CD4-positive, alpha-beta memory T cell (primary cell): ENCODE results near the gene GSX2. TPM values are rescaled to one million over a fixed set of nuclear protein-coding genes. Genes with fewer than 3 reads are reported as not detected.

Source experiments
- CTCF ChIA-PET: fragments of 350-600 bp; sonication (Branson Sonifier 250); formaldehyde crosslinking; loops from one replicate; lab custom pipeline; 2021; ENCODE audit warnings: inconsistent platforms; ENCODE audit not compliant: partially characterized antibody; lab: Charles Lee
- POLR2A ChIA-PET: fragments of 350-600 bp; sonication (Branson Sonifier 250); formaldehyde crosslinking; loops from one replicate; lab custom pipeline; 2021; ENCODE audit not compliant: partially characterized antibody; lab: Charles Lee
- DNase-seq, 5 donors: peaks; one replicate each; pipeline versions ENCODE4 v3.0.0 to v3.0.0-alpha.2; 2020 to 2022; ENCODE audit warnings: mixed read lengths in 1 of 5
- H3K27ac ChIP-seq: one replicate; pipeline ENCODE4 v1.7.0; 2013; ENCODE audit warnings: low read depth, low read length
- H3K27me3 ChIP-seq: 2 replicates; pipeline ENCODE4 v1.7.0; 2013; ENCODE audit warnings: mild to moderate bottlenecking, low read length, moderate library complexity; ENCODE audit not compliant: insufficient read depth
- H3K36me3 ChIP-seq: 2 replicates; pipeline ENCODE4 v1.7.0; 2013; ENCODE audit warnings: mild to moderate bottlenecking, low read length, moderate library complexity; ENCODE audit not compliant: insufficient read depth
- H3K4me1 ChIP-seq: 2 replicates; pipeline ENCODE4 v1.7.0; 2013; ENCODE audit warnings: mild to moderate bottlenecking, low read length, moderate library complexity; ENCODE audit not compliant: insufficient read depth
- H3K4me3 ChIP-seq, 2 donors: one replicate each; pipeline ENCODE4 v1.7.0; 2013; ENCODE audit warnings: low read length in 2 of 2, mild to moderate bottlenecking in 1 of 2
- H3K9me3 ChIP-seq, 2 donors: one replicate each; pipeline ENCODE4 v1.7.0; 2013; ENCODE audit warnings: low read length in 2 of 2, control low read depth in 1 of 2; ENCODE audit not compliant: control insufficient read depth in 1 of 2
- H3K27ac Mint-ChIP-seq, 7 donors: one replicate each; pipeline ENCODE4 v1.8.0; 2020 to 2021; ENCODE audit warnings: mixed read lengths in 7 of 7, mild to moderate bottlenecking in 6 of 7, inconsistent platforms in 3 of 7, moderate library complexity in 3 of 7
- H3K27me3 Mint-ChIP-seq, 2 donors: one replicate each; pipeline ENCODE4 v1.8.0; 2020 to 2021; ENCODE audit warnings: mixed read lengths in 2 of 2
- H3K36me3 Mint-ChIP-seq, 2 donors: one replicate each; pipeline ENCODE4 v1.8.0; 2020 to 2021; ENCODE audit warnings: mixed read lengths in 2 of 2, inconsistent platforms in 1 of 2, mild to moderate bottlenecking in 1 of 2
- H3K4me1 Mint-ChIP-seq, 4 donors: one replicate each; pipeline ENCODE4 v1.8.0; 2020 to 2021; ENCODE audit warnings: mixed read lengths in 4 of 4, mild to moderate bottlenecking in 1 of 4
- H3K4me3 Mint-ChIP-seq, 8 donors: one replicate each; pipeline ENCODE4 v1.8.0; 2020 to 2021; ENCODE audit warnings: mixed read lengths in 8 of 8, mild to moderate bottlenecking in 7 of 8, moderate library complexity in 6 of 8, inconsistent platforms in 3 of 8
- H3K9me3 Mint-ChIP-seq, 8 donors: one replicate each; pipeline ENCODE4 v1.8.0; 2020 to 2021; ENCODE audit warnings: mixed read lengths in 8 of 8, mild to moderate bottlenecking in 5 of 8, inconsistent platforms in 3 of 8, moderate library complexity in 1 of 8
- intact Hi-C: fragments of 100-400 bp; cut with micrococcal nuclease; formaldehyde crosslinking; loops from one replicate; pipeline ENCODE4 v1.15.1; 2023
- polyA plus RNA-seq, 2 donors: library from polyadenylated mRNA; unstranded; fragments of 300-500 nt; fragmentation: Illumina TruSeq; gene quantifications; one replicate each; pipeline ENCODE4 v1.2.3, GENCODE V29; 2021
- total RNA-seq, 2 experiments: library from RNA; stranded (reverse); gene quantifications; one replicate each; pipeline ENCODE4 v1.2.3, GENCODE V29; 2021

GSX2 gene
- total and polyA plus RNA-seq, 4 experiments from 2014 or later = not detected

DNA sequence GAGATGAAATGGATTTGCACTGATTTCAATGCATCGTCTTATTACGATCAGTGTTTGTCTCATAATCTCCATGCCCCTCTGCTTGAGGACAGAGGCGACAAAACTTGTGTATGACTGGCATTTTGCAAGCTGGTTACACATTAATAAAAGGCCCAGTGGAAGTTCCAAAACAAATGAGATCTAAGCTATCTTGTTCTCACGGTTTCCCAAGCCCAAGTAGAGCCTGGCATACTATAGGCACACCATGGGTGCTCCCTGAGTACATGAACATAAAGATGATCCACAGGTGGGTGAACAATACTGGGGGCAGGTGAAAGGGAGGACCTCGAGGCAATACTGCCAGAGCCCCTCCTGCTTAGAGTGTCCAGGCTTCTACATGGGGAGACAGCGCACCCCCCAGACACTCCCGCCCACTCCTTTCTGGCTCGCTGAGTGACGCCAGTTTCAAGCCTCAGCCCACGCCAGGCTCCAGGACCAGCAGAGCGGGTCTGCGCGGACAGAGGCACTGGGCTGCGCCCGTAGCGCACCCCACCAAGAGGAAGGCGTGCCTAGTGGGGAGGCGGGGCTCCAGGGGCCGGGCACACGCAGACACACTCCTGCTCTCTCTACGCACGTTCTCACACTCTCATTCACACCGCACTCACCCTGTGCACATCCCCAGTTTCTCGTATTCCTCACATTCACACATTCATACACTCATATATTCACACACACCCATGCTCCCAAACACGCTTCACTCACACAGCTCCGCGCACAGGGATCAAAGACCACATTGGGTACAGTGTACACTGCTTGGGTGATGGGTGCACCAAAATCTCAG is 8.9 kb upstream of the GSX2 start:
- Mint-ChIP-seq H3K4me3 (peak overlapping the region; percentile 86 to 95 (median 90)), H3K9me3 (peaks cover 0 to 5% (median 0%) of the 10 kb centered on the region in 8 donors), H3K4me1 (peaks cover 7 to 33% (median 21%) of the 10 kb centered on the region in 4 donors), H3K27me3 (peaks cover 38 to 42% of the 10 kb centered on the region in 2 donors), H3K36me3 (no peaks in the 10 kb centered on the region), H3K27ac (no peak overlapping the region)
- no peak for DNase-seq
- peak overlapping the region; percentile 60 to 68 for H3K4me3 ChIP-seq
- H3K4me1 ChIP-seq = peaks cover 29% of the 10 kb centered on the region
- ChIA-PET POLR2A (interaction anchor here (1.8 kb wide), 1 partner anchor 27 kb away, joined by 13 read pairs; the partner anchor contains the start of gene CHIC2), CTCF (no interaction called here)
- H3K27ac ChIP-seq = no peak overlapping the region
- peaks cover 40% of the 10 kb centered on the region for H3K27me3 ChIP-seq
- no peaks in the 10 kb centered on the region for H3K36me3 ChIP-seq
- no peaks in the 10 kb centered on the region for H3K9me3 ChIP-seq
- intact Hi-C loops = loop anchor here (1.0 to 10.0 kb wide), 2 partner anchors 27 to 1436 kb away; partner anchors contain the start of genes CHIC2 and USP46

DNA sequence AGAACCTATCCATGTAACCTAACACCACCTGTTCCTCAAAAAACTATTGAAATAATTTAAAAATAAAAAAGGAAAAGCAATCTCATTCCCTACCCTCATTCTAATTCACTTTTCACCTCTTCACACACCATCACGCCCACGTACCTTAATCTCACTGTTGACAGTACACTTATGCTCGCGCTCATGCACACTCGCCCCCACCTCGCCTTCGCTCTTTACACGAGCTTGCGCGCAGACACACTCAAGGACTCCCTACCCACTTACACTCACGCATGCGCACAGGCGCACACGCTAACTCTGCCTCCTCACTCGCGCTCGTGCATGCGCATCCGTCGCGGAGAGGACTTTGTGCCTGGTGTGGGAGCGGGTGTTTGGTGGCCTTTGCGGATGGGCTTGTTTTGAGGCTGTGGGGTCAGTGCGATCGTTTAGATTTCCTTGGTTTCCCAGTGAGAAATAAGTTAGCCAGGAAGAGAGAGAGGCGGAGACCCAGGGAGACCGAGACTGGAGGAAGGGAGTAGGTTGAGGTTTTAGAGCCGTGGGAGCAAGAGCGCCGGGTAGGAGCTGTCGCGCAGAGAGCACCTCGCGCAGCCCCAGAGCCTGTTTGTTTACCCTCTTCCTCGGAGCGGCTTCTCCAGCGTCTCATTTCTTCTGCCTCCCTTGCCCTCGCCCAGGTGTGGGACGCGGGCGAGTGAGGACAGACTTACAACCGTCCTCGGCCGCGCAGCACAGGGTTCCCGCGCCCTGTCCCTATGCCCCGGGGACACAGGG is 8.1 kb upstream of the GSX2 start:
- intact Hi-C loops = loop anchor here (1.0 to 10.0 kb wide), 2 partner anchors 28 to 1437 kb away; partner anchors contain the start of genes CHIC2 and USP46
- Histone ChIP-seq H3K9me3 (no peaks in the 10 kb centered on the region), H3K36me3 (no peaks in the 10 kb centered on the region), H3K27ac (no peak overlapping the region), H3K4me3 (peak overlapping the region; percentile 60 to 68), H3K27me3 (peaks cover 46% of the 10 kb centered on the region), H3K4me1 (peaks cover 29% of the 10 kb centered on the region)
- peaks cover 44 to 46% of the 10 kb centered on the region in 2 donors for H3K27me3 Mint-ChIP-seq
- DNase-seq = peak; percentile 80 to 84 (median 83)
- H3K27ac Mint-ChIP-seq = peak overlapping the region; percentile 1 to 84 (median 66)
- H3K9me3 Mint-ChIP-seq = peaks cover 0 to 5% (median 0%) of the 10 kb centered on the region in 8 donors
- ChIA-PET POLR2A (interaction anchor here (1.8 kb wide), 1 partner anchor 28 kb away, joined by 13 read pairs; the partner anchor contains the start of gene CHIC2), CTCF (no interaction called here)
- peak overlapping the region; percentile 86 to 95 (median 90) for H3K4me3 Mint-ChIP-seq
- no peaks in the 10 kb centered on the region for H3K36me3 Mint-ChIP-seq
- H3K4me1 Mint-ChIP-seq = peaks cover 7 to 41% (median 21%) of the 10 kb centered on the region in 4 donors

DNA sequence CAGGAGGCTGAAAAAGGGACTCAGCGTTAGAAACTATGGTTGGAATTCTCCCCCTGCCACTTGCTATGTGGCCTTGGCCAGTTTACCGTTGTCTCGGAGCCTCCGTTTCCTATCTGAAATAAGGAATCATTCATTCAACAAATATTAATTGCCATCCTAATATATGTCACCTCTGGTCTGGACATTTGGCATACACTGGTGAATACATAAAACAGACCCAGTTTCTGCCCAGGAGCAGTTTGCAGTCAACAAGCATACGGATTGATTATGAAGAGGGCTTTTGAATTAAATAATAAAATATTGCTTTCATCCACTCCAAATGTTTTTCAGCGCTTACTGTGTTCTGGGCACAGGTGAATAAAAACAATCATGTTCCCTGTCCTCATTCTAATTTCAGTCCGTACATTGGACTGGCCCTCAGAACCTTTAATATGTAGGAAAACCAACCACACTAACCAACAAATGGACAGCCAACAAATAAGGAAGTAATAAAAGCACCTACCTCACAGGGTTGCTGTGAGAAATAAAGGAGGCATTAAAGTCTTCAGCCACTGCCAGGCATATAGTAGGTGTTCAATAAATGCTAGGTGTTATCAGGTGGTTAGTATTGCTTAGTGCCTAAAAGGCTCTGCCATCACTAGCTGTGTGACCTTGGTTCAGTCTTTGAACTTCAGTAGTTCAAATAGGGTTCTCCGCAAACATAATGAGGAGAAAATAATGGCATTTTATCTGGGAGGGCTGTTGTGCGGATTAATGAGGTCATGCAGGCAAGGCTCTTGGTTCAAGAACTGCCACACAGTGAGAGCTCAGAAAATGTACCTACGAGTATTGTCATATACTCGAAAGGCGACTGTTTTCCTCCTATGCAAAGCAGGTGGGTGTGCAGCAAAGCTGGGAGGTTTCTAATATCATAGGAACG is 7.3 kb upstream of the GSX2 start:
- Histone ChIP-seq H3K36me3 (no peaks in the 10 kb centered on the region), H3K9me3 (no peaks in the 10 kb centered on the region), H3K27ac (no peak overlapping the region), H3K4me3 (peak overlapping the region; percentile 60 to 68), H3K4me1 (peaks cover 29% of the 10 kb centered on the region), H3K27me3 (peaks cover 54% of the 10 kb centered on the region)
- Mint-ChIP-seq H3K4me3 (peak overlapping the region; percentile 5 to 95 (median 90)), H3K9me3 (peaks cover 0 to 5% (median 0%) of the 10 kb centered on the region in 8 donors), H3K27ac (no peak overlapping the region), H3K36me3 (no peaks in the 10 kb centered on the region), H3K27me3 (peaks cover 50 to 55% of the 10 kb centered on the region in 2 donors), H3K4me1 (peaks cover 7 to 48% (median 21%) of the 10 kb centered on the region in 4 donors)
- CTCF ChIA-PET = no interaction called here
- no peak for DNase-seq
- POLR2A ChIA-PET = interaction anchor here (1.8 kb wide), 1 partner anchor 29 kb away, joined by 13 read pairs; the partner anchor contains the start of gene CHIC2
- intact Hi-C loops = loop anchor here (10.0 kb wide), 1 partner anchor 1438 kb away; the partner anchor contains the start of gene USP46

DNA sequence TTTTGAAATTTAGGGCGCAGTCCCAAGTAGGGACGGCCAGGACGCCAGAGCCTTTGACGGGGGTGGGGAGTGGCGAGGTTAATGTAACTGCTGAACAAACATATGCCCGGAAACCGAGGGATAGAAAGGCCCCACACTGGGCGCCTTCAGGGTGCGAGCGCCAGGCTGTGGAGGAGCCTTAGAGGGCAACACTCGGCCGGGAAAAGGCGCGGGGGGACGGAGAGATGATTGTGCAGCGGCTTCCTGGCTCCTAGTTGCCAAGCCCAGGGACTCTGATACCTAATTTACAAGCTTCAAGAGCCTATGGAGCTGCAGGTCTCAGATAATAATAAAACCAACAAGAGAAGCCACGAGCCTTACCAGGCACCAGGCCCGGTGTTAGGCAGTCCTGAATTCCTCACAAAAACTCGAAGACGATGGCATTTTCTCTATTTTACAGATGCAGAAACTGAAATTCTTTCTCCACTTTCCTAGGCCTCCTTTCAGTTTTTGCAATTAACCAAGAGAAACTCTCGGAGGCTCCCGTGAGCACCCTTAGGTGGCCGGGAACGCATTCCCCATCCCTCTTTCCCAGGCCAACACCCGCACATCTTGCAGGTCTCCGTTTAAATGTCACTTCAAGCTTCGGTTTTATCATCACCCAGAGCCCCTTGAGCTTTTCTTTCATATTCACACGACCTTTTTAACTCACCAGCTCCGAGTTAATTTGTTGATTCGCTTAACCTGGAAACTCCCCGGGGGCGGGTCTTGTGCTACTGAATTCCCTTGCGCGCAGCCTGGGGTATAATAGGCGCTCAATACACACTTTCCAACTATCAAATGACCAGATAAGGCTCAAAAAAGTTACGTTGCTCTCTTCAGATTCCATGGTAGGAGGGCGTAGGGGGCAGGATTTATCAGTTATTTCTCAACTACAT is 6.4 kb upstream of the GSX2 start:
- CTCF ChIA-PET = no interaction called here

DNA sequence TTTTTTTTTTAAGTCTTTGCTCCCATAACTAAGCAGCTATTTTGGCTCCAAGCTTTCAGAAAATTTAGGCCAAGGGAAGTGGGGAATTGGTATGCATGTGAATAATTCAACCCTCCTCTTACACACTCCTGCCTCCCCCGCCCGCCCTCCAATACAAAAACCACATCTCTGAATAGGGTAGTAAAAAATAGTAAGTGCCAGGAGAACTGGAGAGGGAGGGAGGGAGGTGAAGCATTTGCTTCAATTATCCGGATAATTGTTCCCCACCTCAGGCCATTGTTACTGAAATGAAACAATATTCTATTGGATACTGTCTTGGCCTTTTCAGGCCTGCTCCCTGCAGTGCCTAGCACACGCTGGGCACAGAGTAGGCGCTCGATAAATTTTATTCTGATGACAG is 5.5 kb upstream of the GSX2 start:
- Mint-ChIP-seq H3K27ac (no peak overlapping the region), H3K36me3 (no peaks in the 10 kb centered on the region), H3K4me1 (peaks cover 15 to 66% (median 32%) of the 10 kb centered on the region in 4 donors), H3K4me3 (peak overlapping the region in 1 of 8 donors; percentile 6), H3K9me3 (peaks cover 0 to 4% (median 0%) of the 10 kb centered on the region in 8 donors), H3K27me3 (peaks cover 63 to 71% of the 10 kb centered on the region in 2 donors)
- H3K4me1 ChIP-seq = peaks cover 37% of the 10 kb centered on the region
- peaks cover 70% of the 10 kb centered on the region for H3K27me3 ChIP-seq
- intact Hi-C loops = loop anchor here (10.0 kb wide), 1 partner anchor 1440 kb away; the partner anchor contains the start of gene USP46
- ChIA-PET CTCF (no interaction called here), POLR2A (no interaction called here)
- no peaks in the 10 kb centered on the region for H3K36me3 ChIP-seq
- H3K9me3 ChIP-seq = no peaks in the 10 kb centered on the region
- H3K4me3 ChIP-seq = no peak overlapping the region
- no peak overlapping the region for H3K27ac ChIP-seq
- no peak for DNase-seq

More for the DNA sequence above, 6.4 kb upstream of the GSX2 start:
- Histone ChIP-seq H3K4me3 (no peak overlapping the region), H3K27ac (no peak overlapping the region), H3K36me3 (no peaks in the 10 kb centered on the region), H3K4me1 (peaks cover 29% of the 10 kb centered on the region), H3K9me3 (no peaks in the 10 kb centered on the region), H3K27me3 (peaks cover 63% of the 10 kb centered on the region)
- Mint-ChIP-seq H3K27me3 (peaks cover 56 to 63% of the 10 kb centered on the region in 2 donors), H3K36me3 (no peaks in the 10 kb centered on the region), H3K4me3 (peak overlapping the region in 4 of 8 donors; percentile 23 to 91 (median 60)), H3K4me1 (peaks cover 7 to 57% (median 23%) of the 10 kb centered on the region in 4 donors), H3K9me3 (peaks cover 0 to 4% (median 0%) of the 10 kb centered on the region in 8 donors), H3K27ac (no peak overlapping the region)
- POLR2A ChIA-PET = no interaction called here
- peak in 1 of 5 donors; percentile 39 for DNase-seq
- intact Hi-C loops = loop anchor here (10.0 kb wide), 1 partner anchor 1439 kb away; the partner anchor contains the start of gene USP46
